ENCODE data around the gene GABRA4. TPM values are rescaled to one million over a fixed set of nuclear protein-coding genes. Genes with fewer than 3 reads are reported as not detected.

Gene GABRA4
- total and polyA plus RNA-seq, 2 donors (not counting 1 experiment from before 2014, with no cell fraction given) = not detected

DNA sequence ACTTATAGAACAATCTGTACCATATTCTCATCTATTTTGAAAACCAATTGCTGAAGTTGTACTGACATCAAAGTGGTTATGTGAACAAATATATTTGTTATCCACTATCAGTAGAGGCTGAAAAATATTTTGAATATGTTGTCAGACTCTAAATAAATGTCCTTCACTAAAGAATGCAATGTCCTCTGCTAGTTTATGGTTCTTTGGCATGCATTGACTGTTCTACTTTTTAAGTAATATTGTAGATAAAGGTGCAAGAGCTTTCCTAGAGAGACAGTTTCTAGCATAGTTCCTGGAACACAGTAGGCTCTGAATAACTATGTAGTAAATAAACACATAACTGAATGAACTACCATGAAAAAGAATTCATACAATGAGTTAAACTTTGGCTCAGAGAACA, 66.2 kb downstream of the GABRA4 start:
- no peak overlapping the region for H3K4me3 ChIP-seq (ENCODE audit: control extremely low read depth in 1 of 5, extremely low read depth in 1 of 5, insufficient read depth in 1 of 5, low read depth in 2 of 5, low read length in 4 of 5)
- no peaks in the 10 kb centered on the region for H3K79me2 ChIP-seq (ENCODE audit: control insufficient read depth, insufficient read depth, low read length)
- H3K9ac ChIP-seq (ENCODE audit: low read length) = no peak overlapping the region
- no peak overlapping the region for H3K27ac ChIP-seq (ENCODE audit: low read length in 2 of 2)
- H3K9me3 ChIP-seq (ENCODE audit: control extremely low read depth in 1 of 3, control insufficient read depth in 2 of 3, insufficient read depth in 1 of 3, low read length in 2 of 3) = no peaks in the 10 kb centered on the region
- no peaks in the 10 kb centered on the region for H3K27me3 ChIP-seq (replicated peaks in 1 of 4; ENCODE audit: control extremely low read depth in 1 of 4, control insufficient read depth in 3 of 4, insufficient read depth in 4 of 4, low read length in 3 of 4)
- intact Hi-C loops (cut with micrococcal nuclease) = no loop called here
- no peak overlapping the region for H3K4me3 Mint-ChIP-seq
- ChIA-PET POLR2A (no interaction called here), CTCF (no interaction called here)
- H3K36me3 ChIP-seq (replicated peaks in 1 of 2; ENCODE audit: control extremely low read depth in 1 of 2, control insufficient read depth in 1 of 2, extremely low read depth in 1 of 2, insufficient read depth in 2 of 2, low read length in 1 of 2) = no peaks in the 10 kb centered on the region
- no peaks in the 10 kb centered on the region for H3K4me1 Mint-ChIP-seq
- H3K4me2 ChIP-seq (replicated peaks; ENCODE audit: low read depth, low read length, poor library complexity, severe bottlenecking) = no peak overlapping the region
- H3K9me3 Mint-ChIP-seq (ENCODE audit: insufficient read depth) = no peaks in the 10 kb centered on the region
- H3K4me1 ChIP-seq (ENCODE audit: control insufficient read depth in 2 of 2, insufficient read depth in 2 of 2, low read length in 2 of 2) = no peaks in the 10 kb centered on the region
- no peak for ATAC-seq (ENCODE audit: low read depth)
- H2AFZ ChIP-seq (ENCODE audit: insufficient read depth, low read depth, low read length, poor library complexity, severe bottlenecking) = no peak overlapping the region
- H4K20me1 ChIP-seq (ENCODE audit: control insufficient read depth, insufficient read depth, low read length, poor library complexity, severe bottlenecking) = no peaks in the 10 kb centered on the region
- TF ChIP-seq EZH2 (IDR thresholded peaks at IDR 0.05; ENCODE audit: borderline replicate concordance, insufficient read depth, low read depth, low read length, poor library complexity, severe bottlenecking) (no peak), CTCF (IDR thresholded peaks at IDR 0.05) (no peak)
- peaks cover 4% of the 10 kb centered on the region for H3K27me3 Mint-ChIP-seq
- DNase-seq = no peak
- no peak overlapping the region for H3K27ac Mint-ChIP-seq

- no peak for DNase-seq
- Histone ChIP-seq H3K79me2 (ENCODE audit: control insufficient read depth, insufficient read depth, low read length) (no peaks in the 10 kb centered on the region), H3K4me3 (ENCODE audit: control extremely low read depth in 1 of 5, extremely low read depth in 1 of 5, insufficient read depth in 1 of 5, low read depth in 2 of 5, low read length in 4 of 5) (no peak overlapping the region), H3K4me2 (replicated peaks; ENCODE audit: low read depth, low read length, poor library complexity, severe bottlenecking) (no peak overlapping the region), H3K9me3 (ENCODE audit: control extremely low read depth in 1 of 3, control insufficient read depth in 2 of 3, insufficient read depth in 1 of 3, low read length in 2 of 3) (no peaks in the 10 kb centered on the region), H4K20me1 (ENCODE audit: control insufficient read depth, insufficient read depth, low read length, poor library complexity, severe bottlenecking) (no peaks in the 10 kb centered on the region), H2AFZ (ENCODE audit: insufficient read depth, low read depth, low read length, poor library complexity, severe bottlenecking) (no peak overlapping the region), H3K9ac (ENCODE audit: low read length) (no peak overlapping the region), H3K36me3 (replicated peaks in 1 of 2; ENCODE audit: control extremely low read depth in 1 of 2, control insufficient read depth in 1 of 2, extremely low read depth in 1 of 2, insufficient read depth in 2 of 2, low read length in 1 of 2) (no peaks in the 10 kb centered on the region), H3K4me1 (ENCODE audit: control insufficient read depth in 2 of 2, insufficient read depth in 2 of 2, low read length in 2 of 2) (no peaks in the 10 kb centered on the region), H3K27me3 (replicated peaks in 1 of 4; ENCODE audit: control extremely low read depth in 1 of 4, control insufficient read depth in 3 of 4, insufficient read depth in 4 of 4, low read length in 3 of 4) (no peaks in the 10 kb centered on the region), H3K27ac (ENCODE audit: low read length in 2 of 2) (no peak overlapping the region)
- POLR2A ChIA-PET = no interaction called here
- CTCF ChIA-PET = no interaction called here
- H3K27ac Mint-ChIP-seq = no peak overlapping the region
- intact Hi-C loops (cut with micrococcal nuclease) = no loop called here
- no peak for ATAC-seq (ENCODE audit: low read depth)
- no peak overlapping the region for H3K4me3 Mint-ChIP-seq
- no peak for TF ChIP-seq CTCF (IDR thresholded peaks at IDR 0.05)
- no peak for TF ChIP-seq EZH2 (IDR thresholded peaks at IDR 0.05; ENCODE audit: borderline replicate concordance, insufficient read depth, low read depth, low read length, poor library complexity, severe bottlenecking)
- H3K9me3 Mint-ChIP-seq (ENCODE audit: insufficient read depth) = no peaks in the 10 kb centered on the region
- H3K27me3 Mint-ChIP-seq = peaks cover 4% of the 10 kb centered on the region
- no peaks in the 10 kb centered on the region for H3K4me1 Mint-ChIP-seq
Measured at GRCh38 chr4:46924789-46925529, 68.4 kb downstream of the GABRA4 start.
